Suprapubic skin (tissue), 4 donors: Measurements from ENCODE around the gene COL19A1.

ENCODE experiments used
- CTCF ChIP-seq, 2 donors: fragments of 200-600 bp in 1 of 2; fragments of 450-650 bp in 1 of 2; sonication (generic) in 1 of 2; IDR thresholded peaks; one replicate each; pipeline ENCODE4 v1.5.1; 2016 to 2019; ENCODE audit warnings: antibody characterized with exemption in 2 of 2, mild to moderate bottlenecking in 1 of 2, moderate library complexity in 1 of 2
- POLR2A ChIP-seq, 2 donors: fragments of 450-650 bp; IDR thresholded peaks; one replicate each; pipeline ENCODE4 v1.6.1; 2017; ENCODE audit warnings: antibody characterized with exemption in 2 of 2, mild to moderate bottlenecking in 2 of 2, moderate library complexity in 2 of 2
- POLR2AphosphoS5 ChIP-seq, 3 donors: sonication (generic); formaldehyde crosslinking; IDR thresholded peaks; one replicate each; pipeline ENCODE4 v1.6.1; 2017; ENCODE audit warnings: antibody characterized with exemption in 3 of 3

GRCh38 chr6:69878795-69879194 lies 12.4 kb downstream of the COL19A1 start:
- TF ChIP-seq CTCF (IDR thresholded peaks at IDR 0.05), result no peak
- no peak for TF ChIP-seq POLR2AphosphoS5 (IDR thresholded peaks at IDR 0.05)
- no peak for TF ChIP-seq POLR2A (IDR thresholded peaks at IDR 0.05)
